HEK293T (cell line): ENCODE results near the gene RAB23.

Experiments used
- CTCF ChIA-PET: fragments of 350-600 bp; formaldehyde crosslinking; extraction: SDS; loops from one replicate; lab custom pipeline; 2021; ENCODE audit warnings: antibody characterized with exemption, inconsistent platforms; lab: Yijun Ruan, JAX
- POLR2A ChIA-PET: fragments of 350-600 bp; formaldehyde crosslinking; extraction: SDS; loops from one replicate; lab custom pipeline; 2020; ENCODE audit warnings: antibody characterized with exemption, inconsistent platforms; lab: Yijun Ruan, JAX
- DNase-seq: peaks from one replicate; pipeline ENCODE4 v3.0.0; 2012; ENCODE audit warnings: mixed read lengths; ENCODE audit errors: extremely low spot score
- ARNT ChIP-seq: fragments of 450-650 bp; IDR thresholded peaks from 2 replicates; pipeline ENCODE4 v1.6.1; 2017; ENCODE audit warnings: mild to moderate bottlenecking
- BHLHE40 ChIP-seq: fragments of 450-650 bp; IDR thresholded peaks from 2 replicates; pipeline ENCODE4 v1.6.1; 2016; ENCODE audit warnings: mild to moderate bottlenecking, moderate library complexity, borderline replicate concordance
- CTBP1 ChIP-seq: fragments of 450-650 bp; IDR thresholded peaks from 2 replicates; pipeline ENCODE4 v1.6.1; 2016; ENCODE audit warnings: borderline replicate concordance
- ELF4 ChIP-seq: fragments of 450-650 bp; IDR thresholded peaks from 2 replicates; pipeline ENCODE4 v1.6.1; 2017; ENCODE audit warnings: antibody characterized with exemption
- FOXA1 ChIP-seq: fragments of 450-650 bp; IDR thresholded peaks from 2 replicates; pipeline ENCODE4 v1.6.1; 2016; ENCODE audit warnings: mild to moderate bottlenecking
- FOXK2 ChIP-seq: fragments of 450-650 bp; IDR thresholded peaks from 2 replicates; pipeline ENCODE4 v1.6.1; 2016; ENCODE audit warnings: mild to moderate bottlenecking
- FOXM1 ChIP-seq: fragments of 450-650 bp; IDR thresholded peaks from 2 replicates; pipeline ENCODE4 v1.6.1; 2017; ENCODE audit warnings: mild to moderate bottlenecking, borderline replicate concordance
- HDGF ChIP-seq: fragments of 450-650 bp; IDR thresholded peaks from 2 replicates; pipeline ENCODE4 v1.6.1; 2017; ENCODE audit warnings: antibody characterized with exemption, borderline replicate concordance
- L3MBTL2 ChIP-seq: fragments of 450-650 bp; conservative IDR thresholded peaks from 2 replicates; pipeline ENCODE4 v1.6.1; 2016; ENCODE audit warnings: mild to moderate bottlenecking
- LEF1 ChIP-seq: fragments of 450-650 bp; IDR thresholded peaks from 2 replicates; pipeline ENCODE4 v1.6.1; 2017; ENCODE audit warnings: mild to moderate bottlenecking, borderline replicate concordance
- NFRKB ChIP-seq: fragments of 450-650 bp; IDR thresholded peaks from 2 replicates; pipeline ENCODE4 v1.6.1; 2016; ENCODE audit warnings: mild to moderate bottlenecking, moderate library complexity
- SP1 ChIP-seq: fragments of 450-650 bp; IDR thresholded peaks from 2 replicates; pipeline ENCODE4 v1.6.1; 2017
- SUZ12 ChIP-seq: fragments of 450-650 bp; IDR thresholded peaks from 2 replicates; pipeline ENCODE4 v1.6.1; 2016; ENCODE audit warnings: mild to moderate bottlenecking
- TARDBP ChIP-seq: fragments of 450-650 bp; IDR thresholded peaks from 2 replicates; pipeline ENCODE4 v1.6.1; 2016
- ZNF384 ChIP-seq: fragments of 450-650 bp; IDR thresholded peaks from 2 replicates; pipeline ENCODE4 v1.6.1; 2016
- TF ChIP-seq, protein P1 (sequence below): fragments of 450-650 bp; IDR thresholded peaks from 2 replicates; pipeline ENCODE4 v1.6.1; 2016

The RAB23 gene

DNA sequence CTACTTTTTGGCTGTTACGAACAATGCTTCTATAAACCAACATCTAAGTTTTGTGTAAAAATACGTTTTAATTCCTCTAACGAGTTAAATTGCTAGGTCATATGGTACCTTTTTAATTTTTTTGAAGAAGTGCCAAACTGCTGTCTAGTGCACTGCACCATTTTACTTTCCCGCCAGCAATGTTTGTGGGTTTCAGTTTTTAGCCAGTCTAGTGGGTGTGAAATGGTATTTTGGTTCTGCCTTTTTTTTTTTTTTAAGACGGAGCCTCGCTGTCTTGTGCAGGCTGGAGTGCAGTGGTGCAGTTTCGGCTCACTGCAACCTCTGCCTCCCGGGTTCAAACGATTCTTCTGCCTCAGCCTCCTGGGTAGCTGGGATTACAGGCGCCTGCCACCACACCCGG, 84.1 kb downstream of the RAB23 start:
- CTCF ChIA-PET, result no interaction called here
- POLR2A ChIA-PET, result no interaction called here
- DNase-seq, result no peak
- TF ChIP-seq L3MBTL2 (no peak), FOXA1 (no peak), ARNT (no peak), NFRKB (no peak), SUZ12 (no peak), CTBP1 (no peak), ZNF384 (no peak), FOXK2 (no peak), TARDBP (no peak), FOXM1 (no peak), HDGF (no peak), LEF1 (no peak), BHLHE40 (no peak), ELF4 (no peak), SP1 (no peak)
- TF ChIP-seq, protein P1, sequence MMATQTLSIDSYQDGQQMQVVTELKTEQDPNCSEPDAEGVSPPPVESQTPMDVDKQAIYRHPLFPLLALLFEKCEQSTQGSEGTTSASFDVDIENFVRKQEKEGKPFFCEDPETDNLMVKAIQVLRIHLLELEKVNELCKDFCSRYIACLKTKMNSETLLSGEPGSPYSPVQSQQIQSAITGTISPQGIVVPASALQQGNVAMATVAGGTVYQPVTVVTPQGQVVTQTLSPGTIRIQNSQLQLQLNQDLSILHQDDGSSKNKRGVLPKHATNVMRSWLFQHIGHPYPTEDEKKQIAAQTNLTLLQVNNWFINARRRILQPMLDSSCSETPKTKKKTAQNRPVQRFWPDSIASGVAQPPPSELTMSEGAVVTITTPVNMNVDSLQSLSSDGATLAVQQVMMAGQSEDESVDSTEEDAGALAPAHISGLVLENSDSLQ, result no peak

DNA sequence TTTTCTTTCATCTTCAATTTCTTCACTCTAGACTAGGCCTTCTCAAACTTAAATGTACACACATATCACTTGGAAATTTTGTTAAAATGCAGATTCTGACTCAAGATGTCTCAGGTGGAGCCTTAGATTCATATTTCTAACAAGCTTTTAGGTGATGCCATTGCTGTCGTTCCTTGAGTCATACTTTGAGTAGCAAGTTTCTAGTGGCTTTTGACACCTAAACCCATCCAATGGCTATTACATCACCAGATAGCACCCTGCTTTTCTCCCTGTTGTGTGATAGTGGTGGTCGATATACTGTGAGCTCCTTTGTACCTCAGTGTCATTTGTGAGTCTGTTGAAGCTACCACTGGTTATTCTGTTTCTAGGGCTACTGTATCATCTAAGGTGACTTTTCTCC, 84.8 kb downstream of the RAB23 start:
- TF ChIP-seq HDGF, result no peak
- TF ChIP-seq SP1, result no peak
- TF ChIP-seq FOXA1, result no peak
- TF ChIP-seq ZNF384, result no peak
- ChIA-PET POLR2A (no interaction called here), CTCF (no interaction called here)
- DNase-seq, result no peak
